ENCODE data around the gene PALMD. TPM values are rescaled to one million over a fixed set of nuclear protein-coding genes. Genes with fewer than 3 reads are reported as not detected.

PALMD gene
- total RNA-seq, 1 donor from 2014 or later: 123 TPM

GRCh38 chr1:99640672-99641071, 5.2 kb upstream of the PALMD start:
- Histone ChIP-seq H3K4me1 (peaks cover 54% of the 10 kb centered on the region), H3K27ac (replicated peaks) (peak overlapping the region; percentile 82), H3K9me3 (replicated peaks) (no peaks in the 10 kb centered on the region), H3K36me3 (no peaks in the 10 kb centered on the region), H3K4me3 (no peak overlapping the region), H3K27me3 (ENCODE audit: low read depth) (no peaks in the 10 kb centered on the region)
- DNase-seq: no peak
- no peak for TF ChIP-seq CTCF (IDR thresholded peaks at IDR 0.05; ENCODE audit: borderline replicate concordance)
- intact Hi-C loops (cut with micrococcal nuclease): loop anchor here (10.0 kb wide), 1 partner anchor 106 kb away; no protein-coding TSS in a partner anchor

- H3K27me3 ChIP-seq (ENCODE audit: low read depth): no peaks in the 10 kb centered on the region
- no peak for TF ChIP-seq CTCF (IDR thresholded peaks at IDR 0.05; ENCODE audit: borderline replicate concordance)
- DNase-seq: no peak
- intact Hi-C loops (cut with micrococcal nuclease): loop anchor here (10.0 kb wide), 1 partner anchor 107 kb away; no protein-coding TSS in a partner anchor
- H3K9me3 ChIP-seq (replicated peaks): no peaks in the 10 kb centered on the region
- H3K36me3 ChIP-seq: no peaks in the 10 kb centered on the region
- H3K4me3 ChIP-seq: no peak overlapping the region
- H3K27ac ChIP-seq (replicated peaks): no peak overlapping the region
- peaks cover 45% of the 10 kb centered on the region for H3K4me1 ChIP-seq
These were observed 4.4 kb upstream of the PALMD start for GRCh38 chr1:99641558-99641957.

GRCh38 chr1:99642053-99642452, 3.9 kb upstream of the PALMD start:
- H3K4me3 ChIP-seq: no peak overlapping the region
- H3K9me3 ChIP-seq (replicated peaks): no peaks in the 10 kb centered on the region
- DNase-seq: no peak
- no peak overlapping the region for H3K27ac ChIP-seq (replicated peaks)
- no peaks in the 10 kb centered on the region for H3K27me3 ChIP-seq (ENCODE audit: low read depth)
- TF ChIP-seq CTCF (IDR thresholded peaks at IDR 0.05; ENCODE audit: borderline replicate concordance): no peak
- H3K4me1 ChIP-seq: peaks cover 41% of the 10 kb centered on the region
- no peaks in the 10 kb centered on the region for H3K36me3 ChIP-seq
- intact Hi-C loops (cut with micrococcal nuclease): loop anchor here (10.0 kb wide), 1 partner anchor 107 kb away; no protein-coding TSS in a partner anchor

- Histone ChIP-seq H3K4me1 (peaks cover 42% of the 10 kb centered on the region), H3K36me3 (no peaks in the 10 kb centered on the region), H3K9me3 (replicated peaks) (no peaks in the 10 kb centered on the region), H3K4me3 (no peak overlapping the region), H3K27ac (replicated peaks) (peak overlapping the region; percentile 95), H3K27me3 (ENCODE audit: low read depth) (no peaks in the 10 kb centered on the region)
- no peak for DNase-seq
- intact Hi-C loops (cut with micrococcal nuclease): loop anchor here (10.0 kb wide), 1 partner anchor 108 kb away; no protein-coding TSS in a partner anchor
- TF ChIP-seq CTCF (IDR thresholded peaks at IDR 0.05; ENCODE audit: borderline replicate concordance): no peak
These were observed 2.7 kb upstream of the PALMD start for GRCh38 chr1:99643021-99643779.

- Histone ChIP-seq H3K27me3 (ENCODE audit: low read depth) (no peaks in the 10 kb centered on the region), H3K4me1 (peaks cover 42% of the 10 kb centered on the region), H3K27ac (replicated peaks) (peak overlapping the region; percentile 95), H3K4me3 (peak overlapping the region; percentile 71), H3K36me3 (no peaks in the 10 kb centered on the region), H3K9me3 (replicated peaks) (no peaks in the 10 kb centered on the region)
- no peak for TF ChIP-seq CTCF (IDR thresholded peaks at IDR 0.05; ENCODE audit: borderline replicate concordance)
- DNase-seq: no peak
- intact Hi-C loops (cut with micrococcal nuclease): loop anchor here (10.0 kb wide), 1 partner anchor 110 kb away; no protein-coding TSS in a partner anchor
These were observed 1.5 kb upstream of the PALMD start for GRCh38 chr1:99644279-99645004.
